OCI-LY3 (cell line): ENCODE results near the gene SIGMAR1.

Source experiments
- CTCF ChIP-seq: fragments of 200-600, 300-600 bp; sonication (generic); IDR thresholded peaks from 2 replicates; pipeline ENCODE4 v1.5.1; 2014; ENCODE audit warnings: antibody characterized with exemption, low read length, low read depth
- EZH2phosphoT487 ChIP-seq: fragments of 200-600 bp; shearing (Covaris generic); IDR thresholded peaks from 2 replicates; pipeline ENCODE4 v1.6.1; 2018; ENCODE audit warnings: antibody characterized with exemption, mixed run types, low read depth

DNA sequence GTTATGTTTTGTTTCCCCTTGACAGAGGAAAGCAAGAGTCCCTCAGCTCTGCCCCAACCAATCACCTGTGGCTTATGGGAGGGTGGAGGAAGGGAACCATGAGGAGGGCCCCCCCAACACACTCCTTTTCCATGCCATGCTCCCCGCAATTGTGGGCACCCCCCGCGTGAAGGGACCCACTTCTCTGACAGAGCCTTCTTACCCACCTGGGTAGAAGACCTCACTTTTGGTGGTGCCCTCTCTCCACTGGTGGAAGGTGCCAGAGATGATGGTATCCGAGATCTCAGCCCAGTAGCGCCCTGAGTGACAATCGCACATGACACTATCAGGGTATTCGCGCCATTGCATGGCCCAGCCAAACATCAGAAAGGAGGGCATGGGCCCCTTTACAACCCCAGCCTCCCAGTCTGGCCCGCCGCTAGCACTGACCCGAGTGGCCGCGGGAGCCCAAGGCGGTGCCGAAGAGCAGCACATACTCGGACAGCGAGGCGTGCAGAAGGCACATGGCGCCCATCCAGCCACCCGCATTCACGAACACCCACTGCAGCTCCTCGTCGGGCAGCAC lies 714 bp downstream of the SIGMAR1 start:
- TF ChIP-seq CTCF, result no peak
- no peak for TF ChIP-seq EZH2phosphoT487
